Keratinocyte (primary cell): ENCODE data around the gene MIS18A. TPM values are rescaled to one million over a fixed set of nuclear protein-coding genes. Genes with fewer than 3 reads are reported as not detected.

Source experiments
- DNase-seq: peaks from one replicate; pipeline ENCODE4 v3.0.0-alpha.2; 2011; ENCODE audit warnings: low read depth, missing footprints, low spot score
- FAIRE-seq: peaks from 2 replicates; lab custom pipeline; 2011; peaks lifted over from hg19 to GRCh38; lab: Jason Lieb, UNC
- H2AFZ ChIP-seq: 2 replicates; pipeline ENCODE4 v1.6.0; 2012; ENCODE audit warnings: low read length, control low read depth, inconsistent platforms; ENCODE audit not compliant: control insufficient read depth
- H3K27ac ChIP-seq: 2 replicates; pipeline ENCODE4 v1.5.1; 2011; ENCODE audit warnings: low read length; ENCODE audit not compliant: control insufficient read depth, insufficient read depth
- H3K27me3 ChIP-seq: 3 replicates; pipeline ENCODE4 v1.6.0; 2011; ENCODE audit warnings: low read length; ENCODE audit not compliant: control insufficient read depth, insufficient read depth; ENCODE audit errors: extremely low read depth
- H3K36me3 ChIP-seq, 2 experiments: 2 replicates in 1 of 2; 3 replicates in 1 of 2; pipeline ENCODE4 v1.5.1; 2011; ENCODE audit warnings: low read length in 2 of 2, mild to moderate bottlenecking in 1 of 2; ENCODE audit not compliant: control insufficient read depth in 2 of 2, insufficient read depth in 2 of 2; ENCODE audit errors: extremely low read depth in 1 of 2
- H3K4me1 ChIP-seq: 3 replicates; pipeline ENCODE4 v1.5.1; 2011; ENCODE audit warnings: low read length; ENCODE audit not compliant: control insufficient read depth, insufficient read depth; ENCODE audit errors: extremely low read depth
- H3K4me2 ChIP-seq: 3 replicates; pipeline ENCODE4 v1.6.0; 2011; ENCODE audit warnings: low read depth, low read length; ENCODE audit not compliant: control insufficient read depth, insufficient read depth; ENCODE audit errors: extremely low read depth
- H3K4me3 ChIP-seq, 3 experiments: fragments of 200-600 bp in 1 of 3; sonication (generic) in 1 of 3; 2 replicates in 2 of 3; 3 replicates in 1 of 3; pipeline ENCODE4 v1.5.1; 2011 to 2016; ENCODE audit warnings: low read length in 3 of 3, mild to moderate bottlenecking in 3 of 3, control low read depth in 2 of 3, inconsistent platforms in 1 of 3, low read depth in 1 of 3, mixed read lengths in 1 of 3, mixed run types in 1 of 3, moderate library complexity in 1 of 3; ENCODE audit not compliant: control insufficient read depth in 2 of 3, insufficient read depth in 2 of 3; ENCODE audit errors: extremely low read depth in 1 of 3
- H3K79me2 ChIP-seq: 2 replicates; pipeline ENCODE4 v1.6.0; 2012; ENCODE audit warnings: low read length; ENCODE audit not compliant: control insufficient read depth, insufficient read depth
- H3K9ac ChIP-seq: 3 replicates; pipeline ENCODE4 v1.6.0; 2011; ENCODE audit warnings: low read length; ENCODE audit not compliant: control insufficient read depth, insufficient read depth; ENCODE audit errors: extremely low read depth
- H3K9me1 ChIP-seq: 3 replicates; pipeline ENCODE4 v1.6.0; 2011; ENCODE audit warnings: low read length; ENCODE audit not compliant: control insufficient read depth, insufficient read depth; ENCODE audit errors: extremely low read depth
- H3K9me3 ChIP-seq: 2 replicates; pipeline ENCODE4 v1.5.1; 2012; ENCODE audit warnings: low read depth, low read length; ENCODE audit not compliant: control insufficient read depth
- H4K20me1 ChIP-seq: 3 replicates; pipeline ENCODE4 v1.6.0; 2011; ENCODE audit warnings: low read length; ENCODE audit not compliant: control insufficient read depth, insufficient read depth; ENCODE audit errors: extremely low read depth
- CTCF ChIP-seq, 3 experiments: IDR thresholded peaks in 1 of 3; conservative IDR thresholded peaks in 1 of 3; optimal IDR thresholded peaks in 1 of 3; 2 replicates in 2 of 3; 3 replicates in 1 of 3; pipeline versions ENCODE3 to v1.5.1; 2011; ENCODE audit warnings: low read length in 3 of 3, mild to moderate bottlenecking in 3 of 3, moderate library complexity in 2 of 3, control low read depth in 1 of 3, inconsistent platforms in 1 of 3; ENCODE audit not compliant: insufficient read depth in 2 of 3; ENCODE audit errors: extremely low read depth in 1 of 3
- EZH2 ChIP-seq: IDR thresholded peaks from one replicate; pipeline ENCODE4 v1.6.1; 2012; ENCODE audit warnings: inconsistent platforms, mild to moderate bottlenecking, low read length, moderate library complexity
- dilution Hi-C: fragments of 300-500 bp; cut with MboI; formaldehyde crosslinking; loops from one replicate; pipeline ENCODE4 v1.7.0; 2020; ENCODE audit warnings: low sequenced_read_pairs; ENCODE audit not compliant: extremely low pct_ligation_motif_present
- polyA plus RNA-seq, 5 experiments: library from polyadenylated mRNA; depleted of rRNA in 3 of 5; stranded (reverse) in 3 of 5; stranded (forward) in 1 of 5; unstranded in 1 of 5; fragments of >200 nt; gene quantifications; 1 replicate in 1 of 5; 2 replicates in 3 of 5; 3 replicates in 1 of 5; pipeline versions ENCODE4 v1.2.1 to v1.2.3, GENCODE V29; 2011 to 2012; ENCODE audit warnings: missing spikeins in 2 of 5, low read depth in 1 of 5, low replicate concordance in 1 of 5

The MIS18A gene
- polyA plus RNA-seq, 1 donor (not counting 4 experiments of a cell fraction or from before 2014, with no cell fraction given): 12.1 TPM

- H3K27me3 ChIP-seq: no peaks in the 10 kb centered on the region
- no peaks in the 10 kb centered on the region for H3K4me1 ChIP-seq
- no peak for TF ChIP-seq EZH2
- TF ChIP-seq CTCF (optimal IDR thresholded peaks at IDR 0.05 in 1 of 3, IDR thresholded peaks at IDR 0.05 in 1 of 3, conservative IDR thresholded peaks at IDR 0.05 in 1 of 3; ENCODE audit: extremely low read depth in 1 of 3, insufficient read depth in 2 of 3, low read length in 3 of 3): no peak
- peaks cover 6 to 17% of the 10 kb centered on the region in 2 experiments for H3K36me3 ChIP-seq
- DNase-seq (no peak), FAIRE-seq (no peak)
- no peak overlapping the region for H2AFZ ChIP-seq
- no peaks in the 10 kb centered on the region for H3K9me1 ChIP-seq
- dilution Hi-C loops: no loop called here
- H3K79me2 ChIP-seq: no peaks in the 10 kb centered on the region
- H3K9me3 ChIP-seq: no peaks in the 10 kb centered on the region
- no peak overlapping the region for H3K27ac ChIP-seq
- no peak overlapping the region for H3K4me3 ChIP-seq
- no peak overlapping the region for H3K4me2 ChIP-seq
- no peaks in the 10 kb centered on the region for H4K20me1 ChIP-seq
- H3K9ac ChIP-seq: no peak overlapping the region
Measured at GRCh38 chr21:32299695-32300094, 20.8 kb upstream of the MIS18A start.

- Histone ChIP-seq H3K4me1 (no peaks in the 10 kb centered on the region), H3K79me2 (no peaks in the 10 kb centered on the region), H3K9me3 (no peaks in the 10 kb centered on the region), H3K27ac (no peak within 1 kb of the TSS), H3K36me3 (peaks cover 6 to 17% of the 10 kb centered on the region in 2 experiments), H3K9me1 (no peaks in the 10 kb centered on the region), H2AFZ (no peak within 1 kb of the TSS), H3K27me3 (no peaks in the 10 kb centered on the region), H3K4me2 (no peak within 1 kb of the TSS), H4K20me1 (no peaks in the 10 kb centered on the region), H3K9ac (no peak within 1 kb of the TSS), H3K4me3 (no peak within 1 kb of the TSS)
- FAIRE-seq (no peak), DNase-seq (no peak)
- TF ChIP-seq CTCF (optimal IDR thresholded peaks at IDR 0.05 in 1 of 3, IDR thresholded peaks at IDR 0.05 in 1 of 3, conservative IDR thresholded peaks at IDR 0.05 in 1 of 3; ENCODE audit: extremely low read depth in 1 of 3, insufficient read depth in 2 of 3, low read length in 3 of 3): no peak
- TF ChIP-seq EZH2: no peak
- dilution Hi-C loops: no loop called here
Measured at GRCh38 chr21:32298658-32299081, 19.8 kb upstream of the MIS18A start, which contains the start of gene MRAP. MRAP (plus strand) TSS chr21:32298855; CDS start chr21:32298972, 117 bp downstream.
